ENCODE data around the gene SLC35G3.
"Not testable (repeated sequence)": the region's sequence is repeated elsewhere in the genome, so short reads cannot be mapped to it uniquely, and the experiment has no call there.

SLC35G3 gene

GRCh38 chr17:35164716-35165115 lies 29.5 kb downstream of the SLC35G3 start:
- no peak for DNase-seq (ENCODE audit: low read depth in 2 of 2)

- no peak for DNase-seq (ENCODE audit: low read depth in 2 of 2)
These were observed 30.3 kb downstream of the SLC35G3 start for GRCh38 chr17:35163886-35164285.

GRCh38 chr17:35162755-35163154 lies 31.4 kb downstream of the SLC35G3 start:
- no peak for DNase-seq (ENCODE audit: low read depth in 2 of 2)

- no peak for DNase-seq (ENCODE audit: low read depth in 2 of 2)
These were observed 32.9 kb downstream of the SLC35G3 start for GRCh38 chr17:35161281-35161761.

GRCh38 chr17:35160354-35161201 lies 33.6 kb downstream of the SLC35G3 start:
- DNase-seq (ENCODE audit: low read depth in 2 of 2): no peak

GRCh38 chr17:35159940-35160339 lies 34.3 kb downstream of the SLC35G3 start:
- DNase-seq (ENCODE audit: low read depth in 2 of 2): no peak

GRCh38 chr17:35155246-35155645 lies 38.9 kb downstream of the SLC35G3 start:
- DNase-seq (ENCODE audit: low read depth in 2 of 2): no peak

GRCh38 chr17:35154196-35155165 lies 39.7 kb downstream of the SLC35G3 start:
- DNase-seq (ENCODE audit: low read depth in 2 of 2): no peak

GRCh38 chr17:35152421-35153140 lies 41.6 kb downstream of the SLC35G3 start:
- no peak for DNase-seq (ENCODE audit: low read depth in 2 of 2)

- not testable (repeated sequence) for DNase-seq (ENCODE audit: low read depth in 2 of 2)
These were observed 43.1 kb downstream of the SLC35G3 start for GRCh38 chr17:35151080-35151479.

GRCh38 chr17:35149941-35150340 lies 44.3 kb downstream of the SLC35G3 start:
- no peak for DNase-seq (ENCODE audit: low read depth in 2 of 2)

GRCh38 chr17:35148144-35148543 lies 46.0 kb downstream of the SLC35G3 start:
- DNase-seq (ENCODE audit: low read depth in 2 of 2): no peak

GRCh38 chr17:35147375-35147905 lies 46.8 kb downstream of the SLC35G3 start, which contains the start of gene UNC45B:
Gene UNC45B, plus strand, starts transcription at chr17:35147817. Its CDS starts 447 bp downstream, at chr17:35148264.
- DNase-seq (ENCODE audit: low read depth in 2 of 2): no peak

- no peak for DNase-seq (ENCODE audit: low read depth in 2 of 2)
These were observed 47.9 kb downstream of the SLC35G3 start for GRCh38 chr17:35146214-35146833.

- no peak for DNase-seq (ENCODE audit: low read depth in 2 of 2)
These were observed 49.4 kb downstream of the SLC35G3 start for GRCh38 chr17:35144840-35145239.
